Right lobe of liver (tissue), 6 donors: ENCODE results near the gene DEF6. TPM values are rescaled to one million over a fixed set of nuclear protein-coding genes. Genes with fewer than 3 reads are reported as not detected.
A peak's percentile ranks its signal among the peaks of the same experiment; 100 is the strongest.

Experiments used
- ATAC-seq, 4 donors: fragments of 200-7000 bp; cut with Tn5 transposase; one replicate each; pipeline ENCODE4 v1.9.1; 2020; ENCODE audit warnings: mild to moderate bottlenecking in 4 of 4, moderate library complexity in 4 of 4
- DNase-seq, 3 donors: peaks; one replicate each; pipeline ENCODE4 v3.0.0-alpha.2; 2020
- H3K27ac ChIP-seq, 3 donors: fragments of 200-600 bp; one replicate each; pipeline ENCODE4 v1.8.0; 2022
- H3K27me3 ChIP-seq, 2 donors: fragments of 200-600 bp; one replicate each; pipeline ENCODE4 v1.8.0; 2022
- H3K36me3 ChIP-seq, 4 donors: fragments of 200-600 bp; sonication (generic) in 1 of 4; one replicate each; pipeline versions ENCODE4 v1.5.1 to v1.8.0; 2017 to 2022; ENCODE audit warnings: control low read depth in 1 of 4
- H3K4me1 ChIP-seq, 4 donors: fragments of 200-600 bp; sonication (generic) in 1 of 4; one replicate each; pipeline versions ENCODE4 v1.5.1 to v1.8.0; 2017 to 2022; ENCODE audit warnings: control low read depth in 1 of 4
- H3K4me3 ChIP-seq, 3 donors: fragments of 200-600 bp; one replicate each; pipeline ENCODE4 v1.8.0; 2022
- H3K9me3 ChIP-seq, 4 donors: fragments of 200-600 bp; sonication (generic) in 1 of 4; one replicate each; pipeline versions ENCODE4 v1.5.1 to v1.8.0; 2017 to 2022; ENCODE audit warnings: control low read depth in 1 of 4
- CTCF ChIP-seq, 4 donors: fragments of 200-600 bp in 3 of 4; fragments of 450-650 bp in 1 of 4; IDR thresholded peaks; one replicate each; pipeline versions ENCODE4 v1.5.1 to v1.8.0; 2016 to 2022; ENCODE audit warnings: antibody characterized with exemption in 4 of 4, mild to moderate bottlenecking in 2 of 4
- POLR2A ChIP-seq: fragments of 450-650 bp; IDR thresholded peaks from one replicate; pipeline ENCODE4 v1.6.1; 2017; ENCODE audit warnings: antibody characterized with exemption, mild to moderate bottlenecking
- WGBS: methylation state at CpG from one replicate; pipeline ENCODE4 v1.1.6; 2018; ENCODE audit warnings: low coverage, low lambda C conversion rate; ENCODE audit not compliant: insufficient coverage; ENCODE audit errors: missing lambda C conversion rate; 5-methylcytosine and 5-hydroxymethylcytosine counted together
- intact Hi-C, 2 donors: fragments of 100-400 bp; cut with DNase I; formaldehyde crosslinking; loops; one replicate each; pipeline versions ENCODE4 v1.11.2 to v1.14.1; 2022
- long read RNA-seq: library from polyadenylated mRNA; unstranded; transcript quantifications from one replicate; pipeline ENCODE4 v2.0.0, GENCODE V29; 2019
- total RNA-seq, 6 experiments: library from RNA; depleted of rRNA in 2 of 6; stranded (reverse); fragments of >200 nt in 2 of 6; fragmentation: NEBNext Ultra II Directional in 3 of 6; extraction: Animal tissue kit (Norgen Biotek cat#: 25700) in 3 of 6; gene quantifications; one replicate each; pipeline versions ENCODE4 v1.1.0 to v1.2.4, GENCODE V29; 2016 to 2023
- donor health status: DM: no; HTN: yes; CAD: no.
- donor health status: DM: no; HTN: no; CAD: no.
- donor health status: DM: no; HTN: no; CAD: no.
- donor health status: DM: no; HTN: yes; CAD: no.
- donor health status: DM: no; HTN: yes; CAD: no.

DEF6 gene
- total RNA-seq, result 1 to 10 TPM; 1.1 to 3.6 (median 1.5) TPM
- long read RNA-seq, result 0 reads

GRCh38 chr6:35297601-35298481 lies at the start of gene DEF6:
Gene DEF6 (plus strand): TSS chr6:35297818. CDS start chr6:35297857, 39 bp downstream.
- Histone ChIP-seq H3K27ac (peak within 1 kb of the TSS; percentile 40 to 70 (median 51)), H3K27me3 (no peaks in the 10 kb centered on the region), H3K4me1 (no peaks in the 10 kb centered on the region), H3K36me3 (peaks cover 0 to 16% (median 0%) of the 10 kb centered on the region in 4 donors), H3K9me3 (no peaks in the 10 kb centered on the region), H3K4me3 (peak within 1 kb of the TSS; percentile 26 to 48 (median 32))
- TF ChIP-seq POLR2A (no peak), CTCF (IDR thresholded peaks at IDR 0.05) (peak; percentile 36 to 56 (median 52))
- intact Hi-C loops, result no loop called here
- peak; percentile 72 to 81 (median 76) for DNase-seq
- no CpG with 5 or more reads among the region's 35 CpGs for WGBS
- ATAC-seq, result peak; percentile 75 to 86 (median 82)

GRCh38 chr6:35248300-35248699 lies 49.3 kb upstream of the DEF6 start:
- intact Hi-C loops, result no loop called here
- ATAC-seq, result no peak
- H3K9me3 ChIP-seq, result no peaks in the 10 kb centered on the region
- no peaks in the 10 kb centered on the region for H3K27me3 ChIP-seq
- no peak overlapping the region for H3K27ac ChIP-seq
- no peak overlapping the region for H3K4me3 ChIP-seq
- no peaks in the 10 kb centered on the region for H3K4me1 ChIP-seq
- TF ChIP-seq POLR2A, result no peak
- TF ChIP-seq CTCF (IDR thresholded peaks at IDR 0.05), result no peak
- H3K36me3 ChIP-seq, result no peaks in the 10 kb centered on the region
- 48% methylated on average over 2 of the region's 3 CpGs for WGBS
- DNase-seq, result no peak

- H3K27me3 ChIP-seq, result no peaks in the 10 kb centered on the region
- TF ChIP-seq POLR2A, result no peak
- TF ChIP-seq CTCF (IDR thresholded peaks at IDR 0.05), result no peak
- H3K36me3 ChIP-seq, result no peaks in the 10 kb centered on the region
- WGBS, result 81% methylated on average over 2 of the region's 3 CpGs
- DNase-seq, result no peak
- no peak overlapping the region for H3K4me3 ChIP-seq
- ATAC-seq, result no peak
- H3K27ac ChIP-seq, result no peak overlapping the region
- H3K4me1 ChIP-seq, result no peaks in the 10 kb centered on the region
- H3K9me3 ChIP-seq, result no peaks in the 10 kb centered on the region
- intact Hi-C loops, result no loop called here
Measured at GRCh38 chr6:35248965-35249364, 48.7 kb upstream of the DEF6 start.

GRCh38 chr6:35251949-35252348 lies 45.7 kb upstream of the DEF6 start:
- WGBS, result 100% methylated on average over 2 of the region's 3 CpGs
- Histone ChIP-seq H3K9me3 (no peaks in the 10 kb centered on the region), H3K36me3 (no peaks in the 10 kb centered on the region), H3K27ac (no peak overlapping the region), H3K4me3 (no peak overlapping the region), H3K4me1 (no peaks in the 10 kb centered on the region), H3K27me3 (no peaks in the 10 kb centered on the region)
- TF ChIP-seq CTCF (IDR thresholded peaks at IDR 0.05) (no peak), POLR2A (no peak)
- no peak for ATAC-seq
- intact Hi-C loops, result no loop called here
- DNase-seq, result no peak
